HG03103 (cell line): ENCODE data around the gene MAP2K6.
A peak's percentile ranks its signal among the peaks of the same experiment; 100 is the strongest.

Source experiments
- ATAC-seq: cut with Tn5 transposase; IDR thresholded peaks from one replicate; pipeline ENCODE4 v1.9.1; 2021; ENCODE audit warnings: low read depth; ENCODE audit not compliant: unreplicated experiment

The MAP2K6 gene

GRCh38 chr17:69425978-69426377, 11.5 kb downstream of the MAP2K6 start:
- no peak for ATAC-seq

GRCh38 chr17:69427486-69428197, 13.1 kb downstream of the MAP2K6 start:
- no peak for ATAC-seq

GRCh38 chr17:69428252-69428980, 13.9 kb downstream of the MAP2K6 start:
- no peak for ATAC-seq

GRCh38 chr17:69430488-69430887, 16.0 kb downstream of the MAP2K6 start:
- peak; percentile 79 for ATAC-seq

GRCh38 chr17:69431835-69432234, 17.3 kb downstream of the MAP2K6 start:
- ATAC-seq = no peak

- no peak for ATAC-seq
Observed at GRCh38 chr17:69433093-69433492, 18.6 kb downstream of the MAP2K6 start.

GRCh38 chr17:69434164-69434579, 19.7 kb downstream of the MAP2K6 start:
- ATAC-seq = no peak

GRCh38 chr17:69435971-69436696, 21.6 kb downstream of the MAP2K6 start:
- no peak for ATAC-seq

GRCh38 chr17:69437475-69437874, 23.0 kb downstream of the MAP2K6 start:
- ATAC-seq = no peak

GRCh38 chr17:69438776-69439175, 24.3 kb downstream of the MAP2K6 start:
- ATAC-seq = no peak

- no peak for ATAC-seq
Observed at GRCh38 chr17:69441179-69441578, 26.7 kb downstream of the MAP2K6 start.

- no peak for ATAC-seq
Observed at GRCh38 chr17:69443138-69443537, 28.6 kb downstream of the MAP2K6 start.

GRCh38 chr17:69444023-69444422, 29.5 kb downstream of the MAP2K6 start:
- no peak for ATAC-seq

- no peak for ATAC-seq
Observed at GRCh38 chr17:69445132-69445531, 30.6 kb downstream of the MAP2K6 start.

GRCh38 chr17:69447726-69448125, 33.2 kb downstream of the MAP2K6 start:
- ATAC-seq = no peak

GRCh38 chr17:69448431-69449102, 34.1 kb downstream of the MAP2K6 start:
- no peak for ATAC-seq

- ATAC-seq = no peak
Observed at GRCh38 chr17:69450131-69450530, 35.6 kb downstream of the MAP2K6 start.

- ATAC-seq = no peak
Observed at GRCh38 chr17:69450918-69451317, 36.4 kb downstream of the MAP2K6 start.

- ATAC-seq = peak; percentile 84
Observed at GRCh38 chr17:69451416-69452394, 37.2 kb downstream of the MAP2K6 start.
